ENCODE measurements around the gene KCNS3.

Gene KCNS3

GRCh38 chr2:17879137-17879912 lies 858 bp downstream of the KCNS3 start:
- no peak for DNase-seq

GRCh38 chr2:17879913-17880274 lies 1.4 kb downstream of the KCNS3 start:
- DNase-seq = no peak

GRCh38 chr2:17892770-17893534 lies 14.5 kb downstream of the KCNS3 start:
- no peak for DNase-seq

GRCh38 chr2:17894005-17894404 lies 15.5 kb downstream of the KCNS3 start:
- DNase-seq = no peak

- DNase-seq = no peak
Measured at GRCh38 chr2:17894556-17894955, 16.1 kb downstream of the KCNS3 start.

GRCh38 chr2:17899871-17900270 lies 21.4 kb downstream of the KCNS3 start:
- DNase-seq = no peak

- peak; percentile 82 for DNase-seq
Measured at GRCh38 chr2:17901246-17901645, 22.8 kb downstream of the KCNS3 start.

- no peak for DNase-seq
Measured at GRCh38 chr2:17910980-17911379, 32.5 kb downstream of the KCNS3 start.

GRCh38 chr2:17911491-17912260 lies 33.2 kb downstream of the KCNS3 start:
- DNase-seq = no peak

GRCh38 chr2:17912266-17912691 lies 33.8 kb downstream of the KCNS3 start:
- no peak for DNase-seq

- no peak for DNase-seq
Measured at GRCh38 chr2:17915099-17915498, 36.6 kb downstream of the KCNS3 start.

- DNase-seq = no peak
Measured at GRCh38 chr2:17915811-17916518, 37.5 kb downstream of the KCNS3 start.

- no peak for DNase-seq
Measured at GRCh38 chr2:17916584-17916983, 38.1 kb downstream of the KCNS3 start.

- no peak for DNase-seq
Measured at GRCh38 chr2:17918789-17919188, 40.3 kb downstream of the KCNS3 start.

- DNase-seq = no peak
Measured at GRCh38 chr2:17930773-17931172, 52.3 kb downstream of the KCNS3 start.

- no peak for DNase-seq
Measured at GRCh38 chr2:17933256-17933655, 54.8 kb downstream of the KCNS3 start.

- no peak for DNase-seq
Measured at GRCh38 chr2:17934721-17935120, 56.3 kb downstream of the KCNS3 start.

GRCh38 chr2:17935242-17935885 lies 56.9 kb downstream of the KCNS3 start:
- no peak for DNase-seq

- no peak for DNase-seq
Measured at GRCh38 chr2:17936599-17936998, 58.1 kb downstream of the KCNS3 start.

GRCh38 chr2:17940091-17940630 lies 61.7 kb downstream of the KCNS3 start:
- DNase-seq = no peak

GRCh38 chr2:17943444-17943843 lies 65.0 kb downstream of the KCNS3 start:
- no peak for DNase-seq

GRCh38 chr2:17947113-17947512 lies 68.6 kb downstream of the KCNS3 start:
- no peak for DNase-seq

All from SHP77 treated with DMSO at 0.1 percent for 48 hours (cell line).